Stimulated activated CD4-positive, alpha-beta T cell treated with anti-CD3 and anti-CD28 coated beads, Interleukin-1b, Interleukin-23, amount 100 ng/mL, for 4 hours (primary cell): Measurements from ENCODE around the gene RAMP1.
"Not testable (repeated sequence)": the region's sequence is repeated elsewhere in the genome, so short reads cannot be mapped to it uniquely, and the experiment has no call there.

Source experiments
- DNase-seq, 2 donors: peaks; one replicate each; pipeline ENCODE4 v3.0.0-alpha.2; 2020; ENCODE audit warnings: low read depth in 2 of 2

Gene RAMP1

DNA sequence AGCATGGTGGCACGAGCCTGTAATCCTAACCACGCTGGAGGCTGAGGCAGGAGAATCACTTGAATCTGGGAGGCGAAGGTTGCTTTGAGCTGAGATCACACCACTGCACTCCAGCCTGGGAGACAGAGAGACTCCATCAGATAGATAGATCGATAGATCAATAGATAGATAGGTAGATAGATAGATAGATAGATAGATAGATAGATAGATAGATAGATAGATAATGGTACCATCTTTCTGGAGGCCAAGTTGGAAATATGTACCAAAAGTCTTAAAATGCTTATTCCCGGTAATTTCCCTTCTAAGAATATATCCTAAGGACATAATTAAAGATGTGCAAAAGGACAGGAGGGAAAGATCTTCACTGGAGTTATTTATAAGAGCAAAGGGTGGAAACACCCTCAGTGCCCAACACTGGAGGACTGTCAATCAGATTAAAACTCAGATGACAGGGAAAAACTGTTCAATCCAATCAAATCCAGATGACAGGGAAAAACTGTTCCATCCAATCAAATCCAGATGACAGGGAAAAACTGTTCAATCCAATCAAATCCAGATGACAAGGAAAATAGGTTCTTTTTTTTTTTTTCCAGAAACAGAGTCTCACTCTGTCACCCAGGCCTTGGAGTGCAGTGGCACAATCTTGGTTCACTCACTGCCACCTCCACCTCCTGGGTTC is 58.4 kb downstream of the RAMP1 start:
- DNase-seq = no peak

DNA sequence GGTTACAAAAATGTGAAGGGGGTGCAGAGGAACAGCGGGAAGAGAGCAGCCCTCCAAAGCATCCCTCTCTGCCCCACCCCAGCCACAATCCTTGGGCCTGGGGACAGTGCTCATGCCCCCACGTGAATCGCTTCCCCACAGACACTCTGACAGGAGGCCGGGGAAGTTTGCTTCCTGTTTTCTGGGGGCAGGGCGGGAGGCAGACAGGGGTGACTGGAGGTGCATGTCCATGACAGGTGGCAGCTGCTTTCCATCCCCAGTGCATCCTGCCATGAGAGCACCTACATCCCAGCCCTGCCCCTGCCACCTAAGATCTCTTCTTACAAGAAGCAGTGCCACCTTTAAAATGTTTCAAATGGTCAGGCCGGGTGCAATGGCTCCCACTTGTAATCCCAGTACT is 60.2 kb downstream of the RAMP1 start:
- no peak for DNase-seq

DNA sequence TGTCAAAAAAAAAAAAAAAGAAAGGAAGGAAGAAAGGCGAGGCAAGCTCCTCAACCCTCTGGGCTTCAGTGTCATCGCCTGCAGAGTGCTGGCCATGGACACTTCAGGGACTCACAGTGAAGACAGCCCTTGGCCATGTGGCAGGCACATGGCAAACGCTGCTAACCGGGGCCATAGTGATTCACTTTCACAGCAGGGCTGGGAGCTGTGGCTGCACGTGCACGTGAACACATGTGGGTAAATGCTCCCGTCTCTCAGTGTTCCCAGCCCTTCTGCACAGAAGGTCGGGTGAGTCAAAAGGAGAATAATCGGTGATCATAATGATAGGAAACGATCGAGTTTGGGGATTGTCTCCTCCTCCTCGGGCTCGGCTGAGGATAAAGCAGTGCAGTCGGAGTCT is 61.2 kb downstream of the RAMP1 start:
- no peak for DNase-seq

DNA sequence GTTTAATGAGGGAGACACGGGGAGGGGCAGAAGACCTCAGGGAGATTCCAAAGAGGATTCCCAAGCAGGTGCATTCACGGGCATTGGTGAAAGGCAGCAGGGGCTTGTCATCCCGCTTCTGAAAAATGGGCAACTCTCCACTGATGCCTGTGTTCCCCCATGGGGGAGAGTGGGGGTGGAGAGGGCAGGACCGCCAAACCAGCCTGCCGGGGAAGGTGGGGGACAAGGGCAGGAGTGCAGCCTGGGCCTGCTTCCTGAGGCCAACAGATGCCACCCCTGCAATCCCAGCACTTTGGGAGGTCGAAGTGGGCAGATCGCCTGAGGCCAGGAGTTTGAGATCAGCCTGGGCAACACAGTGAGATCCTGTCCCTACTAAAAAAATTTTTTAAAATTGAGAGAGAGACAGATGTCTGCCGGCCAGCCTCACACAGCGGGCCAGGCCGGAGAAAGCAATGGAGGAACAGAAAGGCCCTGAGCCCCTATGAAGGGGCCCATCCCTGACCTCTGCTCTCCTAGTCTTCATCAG is 62.6 kb downstream of the RAMP1 start:
- DNase-seq = no peak

DNA sequence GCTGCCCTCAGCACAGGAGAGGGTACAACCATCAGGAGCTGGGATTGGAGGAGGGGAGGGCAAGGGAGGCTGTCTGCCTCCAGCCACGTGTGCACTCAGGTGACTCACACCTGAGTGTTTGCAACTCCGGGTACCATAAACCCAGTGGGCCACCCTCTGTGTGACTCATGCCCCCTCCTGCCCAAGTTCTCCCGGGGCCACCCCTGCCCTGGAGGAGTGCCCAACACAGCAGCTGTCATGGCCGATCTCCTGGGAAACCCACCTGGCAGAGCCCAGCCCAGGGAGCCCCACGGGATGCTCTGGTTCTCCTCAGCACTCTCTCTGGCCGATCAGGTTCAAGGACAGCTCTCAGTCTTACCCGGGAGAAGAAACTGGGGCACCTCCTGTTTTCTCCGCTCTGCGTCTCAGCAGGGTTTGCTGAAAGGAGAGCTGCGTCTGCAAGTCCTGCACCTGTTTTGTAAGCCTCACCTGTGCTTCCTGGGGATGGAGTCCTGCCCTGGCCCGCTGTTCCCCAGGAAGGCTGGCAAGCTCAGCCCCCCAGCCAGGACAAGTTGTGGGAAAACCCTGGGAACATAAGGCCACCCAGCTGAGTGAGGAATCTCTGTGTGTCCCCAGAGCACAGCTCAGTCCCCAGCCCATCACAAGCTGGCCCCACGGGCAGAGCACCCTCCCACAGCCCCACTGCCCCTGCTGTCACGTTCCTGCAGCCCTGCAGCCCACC is 63.4 kb downstream of the RAMP1 start:
- DNase-seq = peak in 1 of 2 donors; percentile 19

DNA sequence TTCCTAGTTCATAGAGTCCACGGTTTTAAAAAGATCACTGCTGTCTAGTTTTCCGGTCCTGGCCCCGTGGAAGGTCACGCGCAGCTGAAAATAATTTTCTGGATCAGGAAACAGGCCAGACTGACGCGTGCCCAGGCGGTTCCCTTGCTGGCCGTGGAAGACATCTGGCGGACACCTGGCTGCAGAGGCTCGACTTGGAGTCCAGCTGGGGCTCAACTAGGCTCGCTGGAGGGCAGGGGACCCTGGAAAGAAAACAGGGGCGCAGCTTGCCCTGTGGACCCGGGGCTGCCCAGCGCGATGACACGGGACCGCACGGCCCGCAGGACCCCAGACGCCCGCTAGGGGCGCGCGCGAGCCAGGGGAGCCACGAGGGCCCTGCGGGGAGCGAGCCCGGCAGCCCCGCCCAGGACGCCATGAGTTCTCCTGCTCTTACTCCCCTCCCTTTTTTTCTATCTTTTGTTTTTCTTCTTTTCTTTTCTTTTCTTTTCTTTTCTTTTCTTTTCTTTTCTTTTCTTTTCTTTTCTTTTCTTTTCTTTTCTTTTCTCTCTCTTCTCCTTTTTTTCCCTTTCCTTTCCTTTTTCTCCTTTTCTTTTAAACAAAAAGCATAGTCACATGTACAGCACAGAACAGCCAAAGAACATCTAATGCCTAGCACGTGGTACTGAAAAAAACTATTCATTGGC is 64.2 kb downstream of the RAMP1 start:
- DNase-seq = peak; percentile 79 to 82

DNA sequence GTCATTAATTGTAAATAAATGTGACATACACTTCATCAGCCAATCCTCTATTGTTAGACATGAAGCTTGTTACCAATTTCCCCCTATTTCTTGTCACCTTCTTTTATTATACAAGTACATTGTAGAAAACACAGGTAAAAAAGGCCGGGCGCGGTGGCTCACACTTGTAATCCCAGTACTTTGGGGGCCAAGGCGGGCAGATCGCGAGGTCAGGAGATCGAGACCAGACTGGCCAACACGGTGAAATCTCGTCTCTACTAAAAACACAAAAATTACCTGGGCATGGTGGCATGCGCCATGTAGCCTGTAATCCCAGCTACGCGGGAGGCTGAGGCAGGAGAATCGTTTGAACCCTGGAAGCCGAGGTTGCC is 64.7 kb downstream of the RAMP1 start:
- DNase-seq = no peak

DNA sequence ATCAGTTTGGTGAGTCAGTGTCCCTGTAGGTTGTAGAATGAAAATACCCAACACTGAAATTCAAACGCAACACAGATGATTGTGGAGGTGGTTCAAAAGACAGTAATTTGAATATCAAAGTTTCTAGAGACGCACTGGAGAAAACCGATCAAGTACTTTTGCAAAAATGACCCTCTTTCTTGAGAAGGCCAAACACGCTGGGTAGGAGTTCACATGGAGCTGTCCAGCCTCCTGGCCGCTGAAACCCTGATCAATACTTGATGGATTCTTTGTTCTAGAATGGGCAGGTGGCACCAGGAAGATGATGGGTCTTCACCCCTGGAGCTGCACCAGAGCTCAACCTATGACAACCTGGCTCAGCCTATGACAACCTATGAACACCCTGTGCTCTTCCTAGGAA is 67.7 kb downstream of the RAMP1 start:
- no peak for DNase-seq

DNA sequence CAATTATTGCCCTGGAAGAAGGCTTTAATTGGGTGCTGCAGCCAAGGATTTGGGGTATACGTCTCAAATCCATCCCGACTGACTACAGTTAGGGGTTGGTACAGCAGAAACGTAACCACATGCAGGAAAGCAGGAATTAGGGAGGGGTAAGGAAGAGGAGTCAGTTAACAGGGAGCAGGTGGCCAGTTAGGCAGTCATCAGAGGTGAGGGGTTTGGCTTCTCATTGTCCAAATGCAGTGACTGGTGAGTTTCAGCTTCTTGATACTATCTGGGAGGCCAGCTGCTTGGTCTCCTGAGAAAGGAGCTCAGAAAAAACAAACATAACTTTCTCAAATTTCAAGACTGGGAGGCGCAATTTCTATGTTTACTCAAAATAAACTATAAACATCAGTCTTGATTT is 68.6 kb downstream of the RAMP1 start:
- DNase-seq = no peak

DNA sequence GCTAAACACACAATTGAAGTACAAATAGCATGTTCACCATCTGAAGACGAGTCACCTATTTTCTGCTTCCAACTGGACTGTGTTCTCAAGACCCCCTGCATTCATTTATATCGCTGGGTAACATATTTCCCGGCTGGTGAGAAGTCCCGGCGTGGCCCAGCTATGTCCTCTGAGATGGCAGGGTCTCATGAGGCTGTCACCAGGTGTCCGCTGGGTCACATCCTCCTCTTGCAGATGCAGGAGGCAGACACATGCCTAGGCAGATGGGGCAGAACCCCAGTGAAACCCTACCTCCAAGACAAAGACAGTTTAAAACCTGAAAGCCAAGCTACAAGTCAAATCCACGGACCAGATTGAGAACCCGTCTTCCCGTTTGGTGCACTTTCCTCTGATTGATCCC is 70.6 kb downstream of the RAMP1 start:
- DNase-seq = no peak

DNA sequence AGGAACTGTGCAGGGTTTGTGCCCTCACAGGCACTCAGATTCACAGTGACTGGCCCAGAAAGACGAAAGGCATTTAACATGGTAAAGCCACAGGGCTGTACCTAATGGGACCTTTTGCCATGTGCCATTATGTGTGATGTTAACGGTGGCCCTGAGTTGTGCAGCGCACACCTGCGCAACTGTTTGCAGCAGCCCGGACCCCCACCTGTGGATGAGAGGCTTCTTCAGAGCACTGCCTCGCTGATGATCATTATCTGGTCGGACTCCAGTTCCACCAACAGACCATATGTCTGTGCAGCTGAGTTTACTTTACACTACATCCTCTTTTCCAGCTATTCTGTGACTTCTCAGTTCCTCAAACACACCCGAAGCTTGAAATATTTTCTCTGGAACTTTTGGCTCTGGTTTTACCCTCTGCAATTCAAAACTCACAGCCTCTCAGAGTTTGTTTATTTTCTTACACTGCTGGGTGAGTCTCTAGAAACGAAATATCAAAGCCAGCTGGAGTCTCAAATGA is 71.8 kb downstream of the RAMP1 start:
- DNase-seq = no peak

DNA sequence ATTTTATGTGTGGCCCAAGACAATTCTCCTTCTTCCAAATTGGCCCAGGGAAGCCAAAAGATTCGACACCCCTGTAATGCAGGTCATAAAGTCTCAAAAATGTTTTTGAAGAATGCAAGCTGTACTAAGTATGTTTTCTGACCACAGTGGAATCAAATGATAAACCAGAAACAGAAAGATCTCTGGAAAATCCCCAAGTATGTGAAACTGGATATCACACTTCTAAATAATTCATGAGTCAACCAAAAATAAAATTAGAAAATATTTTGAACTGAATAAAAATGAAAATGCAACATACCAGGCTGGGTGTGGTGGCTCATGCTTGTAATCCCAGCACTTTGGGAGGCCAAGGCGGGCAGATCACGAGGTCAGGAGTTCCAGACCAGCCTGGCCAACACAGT is 73.3 kb downstream of the RAMP1 start:
- DNase-seq = no peak

DNA sequence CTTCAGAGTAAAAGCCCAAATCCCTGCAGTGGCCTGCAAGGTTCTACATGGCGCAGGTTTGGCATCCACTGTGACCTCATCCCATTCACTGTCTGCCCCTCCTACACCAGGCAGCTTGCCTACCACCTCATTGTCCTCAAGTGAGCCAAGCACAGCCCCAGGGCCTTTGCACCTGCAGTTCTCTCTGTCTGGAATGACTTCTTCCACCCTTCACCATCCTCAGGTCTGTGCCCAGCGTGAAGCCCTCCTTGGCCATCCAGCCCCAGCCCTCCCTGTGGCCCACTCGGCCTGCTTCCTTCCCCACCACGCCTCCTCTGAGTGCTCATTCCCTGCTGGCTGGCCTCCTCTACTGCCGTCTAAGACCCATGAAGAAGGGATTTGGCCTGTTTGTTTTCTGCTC is 74.8 kb downstream of the RAMP1 start:
- no peak for DNase-seq

DNA sequence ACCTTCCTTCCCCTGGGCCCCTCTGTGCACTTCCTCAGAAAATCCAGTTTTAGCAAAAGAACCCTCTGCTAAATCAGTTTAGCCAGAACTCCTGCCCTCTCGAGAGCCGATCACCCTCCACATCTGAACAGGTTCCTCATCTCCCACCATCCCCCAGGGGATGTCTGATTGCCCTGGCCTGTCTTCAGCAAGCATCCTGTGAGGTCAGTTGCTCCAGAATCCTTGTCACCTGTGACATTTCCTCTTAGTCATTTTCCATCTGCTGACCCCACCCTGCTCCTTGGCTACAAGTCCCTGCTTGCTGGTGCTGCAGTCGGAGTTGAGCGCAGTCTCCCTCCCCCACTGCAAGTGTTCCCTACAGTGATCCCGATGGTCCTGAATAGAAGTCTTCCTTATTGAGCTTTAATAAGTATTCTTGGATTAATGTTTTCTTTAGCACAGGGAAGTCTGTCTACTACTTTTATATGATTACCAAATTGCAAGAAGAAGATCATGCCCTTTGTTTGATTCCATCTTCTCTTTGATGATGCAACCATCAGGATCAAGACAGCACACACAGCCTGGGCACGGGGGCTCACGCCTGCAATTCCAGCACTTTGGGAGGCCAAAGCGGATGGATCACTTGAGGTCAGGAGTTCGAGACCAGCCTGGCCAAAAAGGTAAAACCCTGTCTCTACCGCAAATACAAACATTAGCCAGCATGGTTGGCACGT is 76.5 kb downstream of the RAMP1 start:
- no peak for DNase-seq

DNA sequence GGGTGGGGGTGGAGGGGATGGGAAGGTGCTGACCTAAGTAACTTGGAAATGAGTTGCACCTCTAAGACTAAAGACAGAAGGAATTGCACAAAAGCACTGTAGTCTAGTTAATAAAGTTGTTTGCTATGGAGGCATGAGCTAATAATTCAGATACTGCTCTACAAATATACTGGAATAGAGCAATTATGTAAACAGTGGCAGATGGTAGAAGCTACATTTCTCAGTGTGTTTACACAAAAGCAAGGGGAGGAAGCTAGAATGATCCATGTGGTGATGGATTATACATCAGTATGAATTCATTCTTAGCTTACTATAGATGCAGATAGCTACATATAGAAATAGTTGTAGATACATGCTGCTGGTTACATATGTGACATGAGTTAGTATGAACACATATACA is 79.8 kb downstream of the RAMP1 start:
- no peak for DNase-seq

DNA sequence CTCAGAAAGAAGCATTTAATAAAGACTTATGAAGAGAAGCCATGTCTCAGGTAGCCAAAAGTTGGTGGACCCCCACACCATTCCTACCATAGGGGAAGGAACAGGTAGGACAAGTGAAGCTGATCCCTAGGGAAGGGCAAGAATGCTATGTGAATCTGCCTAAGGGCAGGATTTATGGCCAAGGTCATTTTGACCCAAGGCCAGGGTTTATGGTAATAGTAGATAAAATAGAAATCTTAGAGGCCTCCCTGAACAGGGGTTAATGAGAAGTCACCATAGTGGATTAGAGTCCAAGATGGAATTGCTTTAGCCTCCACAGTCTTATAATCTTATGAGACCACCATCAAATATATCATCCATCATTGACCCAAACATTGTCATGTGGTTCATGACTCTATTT is 81.4 kb downstream of the RAMP1 start:
- no peak for DNase-seq

DNA sequence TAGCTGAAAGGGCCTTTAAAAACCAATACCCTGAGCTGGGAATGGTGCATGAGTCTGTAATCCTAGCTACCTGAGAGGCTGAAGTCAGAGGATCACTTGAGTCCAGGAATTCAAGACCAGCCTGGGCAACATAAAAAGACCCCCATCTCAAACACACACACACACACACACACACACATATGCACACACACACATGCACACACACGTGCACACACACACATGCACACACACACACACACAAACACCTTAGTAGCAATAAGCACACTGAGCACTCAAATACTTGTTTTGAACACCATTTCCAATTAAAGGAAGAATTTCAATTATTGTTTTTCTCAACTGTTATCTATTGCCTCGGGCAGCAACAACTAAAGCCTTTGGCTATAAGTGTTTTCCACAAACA is 81.8 kb downstream of the RAMP1 start:
- no peak for DNase-seq

DNA sequence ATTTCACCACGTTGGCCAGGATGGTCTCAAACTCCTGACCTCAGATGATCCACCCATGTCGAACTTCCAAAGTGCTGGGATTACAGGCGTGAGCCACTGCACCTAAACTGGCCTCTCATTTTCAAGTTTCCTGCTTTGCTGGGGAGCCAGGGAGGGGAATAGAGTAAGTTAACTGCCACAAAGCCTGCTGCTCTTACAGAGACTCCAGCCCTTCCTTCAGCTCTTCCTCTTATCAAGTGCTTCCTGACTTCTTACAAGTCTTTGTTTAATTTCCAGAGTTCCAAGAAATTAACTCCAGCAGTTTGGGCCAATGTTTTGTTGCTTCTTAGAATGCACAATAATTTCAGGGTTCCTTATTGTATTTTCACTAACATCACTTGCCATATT is 83.1 kb downstream of the RAMP1 start:
- no peak for DNase-seq

DNA sequence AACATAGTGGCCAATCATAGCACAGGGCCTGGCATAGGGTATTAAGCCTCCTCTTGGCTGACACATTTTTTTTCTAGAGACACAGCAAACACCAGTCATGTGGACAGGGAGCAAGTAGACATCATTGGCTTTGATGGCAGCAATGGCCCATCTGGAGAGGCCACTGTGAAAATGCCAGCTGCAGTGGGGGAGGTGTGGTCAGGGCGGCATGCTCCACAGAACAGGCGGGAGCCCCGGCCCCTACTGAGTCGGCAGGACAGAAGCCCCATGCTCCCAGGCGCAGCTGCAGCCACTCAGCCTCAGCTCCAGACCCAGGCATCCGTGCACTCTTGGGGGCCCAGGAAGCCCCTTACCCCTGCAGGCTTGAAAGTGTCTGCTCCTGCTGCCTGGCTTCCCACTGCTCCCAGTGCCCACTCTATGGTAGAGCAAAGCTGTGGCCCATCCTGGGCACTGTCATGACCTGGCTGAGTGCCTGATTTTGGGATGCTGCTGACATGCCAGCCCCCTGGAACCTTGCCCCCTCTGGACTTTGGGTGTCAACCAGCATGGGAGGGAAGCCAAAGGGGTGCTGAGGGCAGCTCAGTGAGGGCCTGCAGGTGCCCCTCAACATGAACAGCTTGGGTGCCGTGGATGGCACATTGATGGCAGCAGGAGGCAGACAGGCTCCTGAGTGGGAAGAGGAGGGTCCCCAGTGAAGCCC is 84.1 kb downstream of the RAMP1 start:
- no peak for DNase-seq

DNA sequence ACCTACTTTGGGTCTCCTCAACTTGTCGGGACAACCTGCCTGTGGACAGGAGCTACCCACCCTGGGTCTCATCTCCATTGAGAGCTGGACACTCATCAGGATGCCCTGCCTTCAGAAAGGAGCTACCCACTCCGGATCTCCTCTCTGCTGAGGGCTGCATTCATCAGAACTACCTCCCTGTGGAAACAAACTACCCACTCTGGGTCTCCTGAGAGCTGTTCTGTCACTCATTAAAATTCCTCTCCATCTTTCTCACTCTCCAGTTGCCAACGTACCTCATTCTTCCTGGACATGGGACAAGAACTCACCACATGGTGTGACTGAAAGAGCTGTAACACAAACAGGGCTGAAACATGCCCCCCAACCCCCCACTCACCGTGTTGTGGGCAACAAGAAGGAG is 84.9 kb downstream of the RAMP1 start:
- DNase-seq = no peak

DNA sequence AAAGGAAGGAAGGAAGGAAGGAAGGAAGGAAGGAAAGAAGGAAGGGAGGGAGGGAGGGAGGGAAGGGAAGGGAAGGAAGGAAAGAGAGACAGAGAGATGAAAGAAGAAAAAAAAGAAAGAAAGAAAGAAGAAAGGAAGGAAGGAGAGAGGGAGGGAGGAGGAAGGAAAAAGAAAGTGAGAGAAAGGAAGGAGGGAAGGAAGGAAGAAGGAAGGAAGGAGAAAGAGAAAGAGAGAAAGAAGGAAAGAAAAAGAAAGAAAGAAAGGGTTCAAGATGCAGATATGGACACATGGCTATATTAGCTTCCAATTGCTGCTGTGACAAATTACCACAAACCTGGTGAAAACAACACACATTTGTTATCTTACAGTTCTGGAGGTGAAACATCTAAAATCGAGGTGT is 87.0 kb downstream of the RAMP1 start:
- no peak for DNase-seq

DNA sequence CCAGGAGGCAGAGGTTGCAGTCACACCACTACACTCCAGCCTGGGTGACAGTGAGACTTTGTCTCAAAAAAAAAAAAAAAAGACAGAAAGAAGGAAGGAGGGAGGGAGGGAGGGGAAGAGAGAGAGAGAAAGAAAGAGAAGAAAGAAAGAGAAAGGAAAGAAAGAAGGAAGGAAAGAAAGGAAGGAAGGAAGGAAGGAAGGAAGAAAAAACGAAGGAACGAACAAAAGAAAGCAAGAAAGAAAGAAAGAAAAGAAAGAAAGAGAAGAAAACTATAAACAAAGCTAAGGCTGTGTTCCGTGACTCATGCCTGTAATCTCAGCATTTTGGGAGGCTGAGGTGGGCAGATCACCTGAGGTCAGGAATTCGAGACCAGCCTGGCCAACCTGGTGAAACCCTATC is 91.9 kb downstream of the RAMP1 start:
- DNase-seq = not testable (repeated sequence)
